Fibroblast of the conjunctiva (primary cell): ENCODE measurements around the gene EFNA3.
A peak's percentile ranks its signal among the peaks of the same experiment; 100 is the strongest.

Experiments used
- DNase-seq: peaks from one replicate; pipeline ENCODE4 v3.0.0-alpha.2; 2010; ENCODE audit warnings: low read depth

The EFNA3 gene

GRCh38 chr1:155133799-155134281 lies 55.2 kb downstream of the EFNA3 start:
- DNase-seq, result no peak

- no peak for DNase-seq
Measured at GRCh38 chr1:155134322-155134721, 55.7 kb downstream of the EFNA3 start.

- peak; percentile 77 for DNase-seq
Measured at GRCh38 chr1:155134880-155135414, 56.3 kb downstream of the EFNA3 start.

- peak; percentile 86 for DNase-seq
Measured at GRCh38 chr1:155135415-155136028, 56.9 kb downstream of the EFNA3 start, which contains the start of gene SLC50A1. SLC50A1 (plus strand) TSS chr1:155135852; CDS start chr1:155135912, 60 bp downstream.

- DNase-seq, result no peak
Measured at GRCh38 chr1:155136748-155137147, 58.1 kb downstream of the EFNA3 start.
